ENCODE measurements around the gene PRSS16.
A peak's percentile ranks its signal among the peaks of the same experiment; 100 is the strongest.
"Not testable (repeated sequence)": the region's sequence is repeated elsewhere in the genome, so short reads cannot be mapped to it uniquely, and the experiment has no call there.

Gene PRSS16

GRCh38 chr6:27247133-27247836 is at the start of gene PRSS16:
TSS of gene PRSS16 (plus strand) at chr6:27247701. CDS start at chr6:27247738, 37 bp downstream.
- DNase-seq (ENCODE audit: low spot score) (no peak), FAIRE-seq (no peak)

DNA sequence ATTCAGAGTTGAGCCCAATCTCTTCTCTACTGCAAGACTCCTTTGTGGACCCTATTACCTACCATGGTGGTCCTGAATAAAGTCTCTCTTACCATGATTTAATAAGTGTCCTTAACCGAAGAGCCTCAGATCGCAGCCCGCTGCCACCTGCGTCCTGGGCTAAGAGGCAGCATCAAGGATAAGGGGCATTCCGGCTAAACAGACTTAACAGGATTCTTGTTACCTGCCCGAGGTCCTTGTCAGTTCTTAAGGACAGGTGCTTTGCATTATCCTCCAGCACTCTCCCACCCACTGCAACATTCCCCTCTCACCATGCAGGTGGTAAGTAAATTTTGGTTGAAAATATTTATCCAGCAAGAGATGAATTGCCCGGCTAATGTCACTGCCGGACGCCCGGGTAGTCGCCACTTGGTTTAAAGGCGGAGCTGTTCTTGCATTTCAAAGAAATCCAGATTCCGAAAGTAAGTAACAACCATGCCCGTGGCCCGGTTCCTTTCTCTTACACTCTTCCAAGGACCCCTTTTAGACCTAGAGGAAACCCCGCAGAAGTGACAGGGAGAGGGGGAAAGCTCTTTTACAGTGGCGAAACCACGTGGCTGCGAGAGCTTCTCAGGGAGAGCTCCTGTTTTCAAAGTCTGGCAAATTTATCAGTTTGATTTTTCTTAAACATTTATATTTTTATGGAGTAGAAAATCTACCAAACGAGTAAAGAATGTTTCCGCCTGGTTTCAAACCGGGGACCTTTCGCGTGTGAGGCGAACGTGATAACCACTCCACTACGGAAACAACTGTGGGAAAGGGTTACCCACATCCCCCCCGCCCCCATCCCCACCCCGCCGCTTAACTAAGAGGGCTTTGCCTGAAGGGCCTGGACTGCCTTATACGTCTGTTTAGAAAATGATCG is 41.9 kb upstream of the PRSS16 start:
- DNase-seq (ENCODE audit: low spot score) (no peak), FAIRE-seq (no peak)

- FAIRE-seq (no peak), DNase-seq (ENCODE audit: low spot score) (no peak)
Measured at GRCh38 chr6:27206806-27207205, 40.7 kb upstream of the PRSS16 start.

DNA sequence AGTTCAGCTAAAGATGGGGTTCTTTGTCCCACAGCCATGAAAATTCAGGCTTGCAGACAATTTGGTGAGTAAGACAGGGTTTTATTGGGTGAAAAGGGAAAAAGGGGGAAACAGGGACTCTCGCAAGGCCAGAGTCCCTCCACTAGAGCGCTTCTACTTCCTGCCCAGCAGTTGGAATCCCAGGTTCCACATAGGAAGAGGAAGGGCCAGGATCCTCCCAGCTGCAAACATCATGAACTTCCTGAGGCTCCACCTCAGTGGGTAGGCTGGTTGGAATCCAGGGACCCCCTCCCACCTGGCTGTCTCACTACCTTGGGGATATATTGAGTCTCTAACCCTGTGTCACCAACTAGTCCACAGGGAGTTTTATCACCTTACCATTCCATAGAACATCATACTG is 39.5 kb upstream of the PRSS16 start:
- FAIRE-seq = no peak
- DNase-seq (ENCODE audit: low spot score) = no peak

GRCh38 chr6:27209196-27209595 is 38.3 kb upstream of the PRSS16 start:
- FAIRE-seq (no peak), DNase-seq (ENCODE audit: low spot score) (no peak)

- DNase-seq (ENCODE audit: low spot score) (no peak), FAIRE-seq (no peak)
Measured at GRCh38 chr6:27209659-27210269, 37.7 kb upstream of the PRSS16 start.

GRCh38 chr6:27213091-27213517 is 34.4 kb upstream of the PRSS16 start:
- DNase-seq (ENCODE audit: low spot score); FAIRE-seq: not testable (repeated sequence)

DNA sequence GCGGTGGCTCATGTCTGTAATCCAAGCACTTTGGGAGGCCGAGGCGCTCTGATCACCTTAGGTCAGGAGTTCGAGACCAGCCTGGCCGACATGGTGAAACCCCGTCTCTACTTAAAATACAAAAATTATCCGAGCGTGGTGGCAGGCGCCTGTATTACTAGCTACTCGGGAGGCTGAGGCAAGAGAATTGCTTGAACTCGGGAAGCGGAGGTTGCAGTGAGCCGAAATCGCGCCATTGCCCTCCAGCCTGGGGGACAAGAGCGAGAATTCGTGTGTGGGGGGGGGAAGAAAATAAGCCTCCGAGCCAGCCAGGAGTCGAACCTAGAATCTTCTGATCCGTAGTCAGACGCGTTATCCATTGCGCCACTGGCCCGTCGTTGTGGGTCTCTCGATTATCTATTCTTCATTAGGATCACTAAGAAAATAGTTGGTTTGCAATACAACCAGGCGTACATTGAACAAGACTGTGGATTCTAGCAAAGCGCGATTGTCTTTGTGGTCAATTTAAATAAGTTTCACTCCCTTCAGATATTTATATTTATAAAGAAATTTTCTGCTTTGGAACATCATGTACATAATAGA is 33.9 kb upstream of the PRSS16 start:
- no peak for DNase-seq (ENCODE audit: low spot score)
- FAIRE-seq = no peak

GRCh38 chr6:27214126-27214601 is 33.3 kb upstream of the PRSS16 start:
- no peak for FAIRE-seq
- no peak for DNase-seq (ENCODE audit: low spot score)

GRCh38 chr6:27216874-27217273 is 30.6 kb upstream of the PRSS16 start:
- DNase-seq (ENCODE audit: low spot score) (no peak), FAIRE-seq (no peak)

DNA sequence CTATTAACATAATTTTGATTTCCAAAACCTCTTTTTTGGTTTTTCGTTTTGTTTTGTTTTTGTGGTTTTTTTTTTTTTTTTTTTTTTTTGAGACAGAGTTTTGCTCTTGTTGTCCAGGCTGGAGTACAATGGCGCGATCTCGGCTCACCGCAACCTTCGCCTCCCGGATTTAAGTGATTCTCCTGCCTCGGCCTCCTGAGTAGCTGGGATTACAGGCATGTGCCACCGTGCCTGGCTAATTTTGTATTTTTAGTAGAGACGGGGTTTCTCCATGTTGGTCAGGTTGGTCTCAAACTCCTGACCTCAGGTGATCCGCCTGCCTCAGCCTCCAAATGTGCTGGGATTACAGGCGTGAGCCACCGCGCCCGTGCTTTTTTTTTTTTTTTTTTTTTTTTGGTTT is 24.5 kb upstream of the PRSS16 start:
- not testable (repeated sequence) for DNase-seq (ENCODE audit: low spot score); FAIRE-seq

DNA sequence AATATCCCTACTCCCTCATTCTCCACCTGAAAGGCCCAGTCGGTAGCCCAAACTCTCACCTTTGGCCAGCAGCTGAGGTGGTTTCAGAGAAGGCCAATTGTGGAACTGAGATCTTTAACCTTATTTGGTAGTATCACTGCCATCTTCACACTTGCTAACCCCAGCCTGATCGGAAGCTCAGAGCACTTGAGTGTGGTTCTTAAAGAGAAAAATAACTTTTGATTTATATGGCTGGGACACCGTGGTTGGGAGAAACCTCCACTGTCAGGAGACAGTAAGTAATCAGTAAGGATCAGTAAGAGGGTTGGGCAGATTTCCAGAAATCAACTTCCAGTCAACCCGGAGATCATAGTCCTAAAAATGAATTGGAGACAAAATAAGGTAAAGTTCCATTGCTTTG is 22.8 kb upstream of the PRSS16 start:
- FAIRE-seq = no peak
- DNase-seq (ENCODE audit: low spot score) = no peak

DNA sequence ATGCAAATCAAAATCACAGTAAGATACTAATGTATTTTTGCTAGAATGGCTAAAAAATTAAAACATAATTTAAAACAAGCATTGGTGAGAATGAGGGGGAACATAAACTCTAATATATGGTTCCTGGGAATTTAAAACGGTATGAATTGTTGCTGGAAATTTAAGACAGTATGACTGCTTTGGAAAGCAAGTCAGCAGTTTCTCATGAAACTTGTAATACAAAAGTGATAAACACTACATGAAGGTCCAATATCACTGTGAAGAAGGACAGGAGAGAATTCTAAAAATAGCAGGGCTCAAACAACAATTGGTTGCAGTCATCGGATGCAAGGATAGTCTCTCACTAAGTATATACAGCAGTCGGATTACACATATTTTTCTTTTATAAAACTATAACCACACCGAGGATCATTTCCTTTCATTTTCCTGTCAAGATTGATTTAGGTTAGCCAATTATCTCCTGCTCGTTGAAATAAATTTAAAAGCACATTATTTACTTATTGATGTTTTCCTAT is 18.5 kb upstream of the PRSS16 start:
- no peak for DNase-seq (ENCODE audit: low spot score)
- no peak for FAIRE-seq

- FAIRE-seq = no peak
- no peak for DNase-seq (ENCODE audit: low spot score)
Measured at GRCh38 chr6:27230758-27231111, 16.8 kb upstream of the PRSS16 start.

DNA sequence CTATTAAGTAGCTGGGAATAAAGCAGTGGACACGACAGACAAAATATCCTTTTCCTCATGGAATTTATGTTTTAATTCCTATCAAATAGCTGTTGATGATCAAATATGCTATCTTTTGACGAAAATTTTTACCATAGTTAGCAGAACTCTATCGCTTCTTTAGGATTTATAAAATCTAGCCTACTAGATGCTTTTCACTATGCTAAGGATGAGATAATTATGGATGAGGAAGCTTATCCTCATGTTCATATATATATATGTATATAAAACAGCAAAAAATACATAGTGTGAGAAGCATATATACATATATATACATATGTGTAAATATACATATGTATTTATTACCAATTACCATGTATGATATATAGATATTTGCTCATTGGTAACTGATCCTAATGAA is 12.9 kb upstream of the PRSS16 start:
- no peak for DNase-seq (ENCODE audit: low spot score)
- no peak for FAIRE-seq

DNA sequence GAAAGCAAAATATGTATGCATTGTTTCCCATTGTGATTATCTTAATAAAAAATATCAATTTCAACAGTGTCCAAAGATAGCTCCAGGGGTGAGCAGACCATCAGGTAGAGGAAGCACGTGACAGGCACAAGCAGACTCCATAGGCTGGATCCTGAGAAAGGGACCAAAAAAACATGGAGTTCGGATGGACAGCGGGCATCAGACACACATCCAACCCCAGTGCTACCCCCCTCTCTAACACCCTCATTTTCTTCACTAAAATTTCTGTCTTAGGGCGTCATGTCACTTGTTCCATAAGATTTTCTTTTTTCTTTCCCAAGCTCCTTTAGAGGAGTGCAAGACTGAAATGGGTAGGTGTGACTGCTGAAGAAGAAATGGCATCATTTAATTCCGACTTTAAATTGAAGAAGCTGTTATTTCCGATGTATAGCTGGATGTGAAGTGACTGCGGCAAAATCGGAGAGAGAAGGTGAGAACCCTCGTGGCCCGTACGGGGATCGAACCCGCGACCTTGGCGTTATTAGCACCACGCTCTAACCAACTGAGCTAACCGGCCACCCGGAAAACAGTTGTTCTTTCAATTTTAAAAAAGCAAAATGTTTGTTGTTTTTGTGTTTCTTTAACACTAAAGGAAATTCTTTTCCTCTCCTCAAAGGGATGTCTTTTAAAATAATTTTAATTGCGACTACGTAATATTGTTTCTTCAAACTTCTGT is 10.3 kb upstream of the PRSS16 start:
- FAIRE-seq (no peak), DNase-seq (ENCODE audit: low spot score) (peak; percentile 86)

- DNase-seq (ENCODE audit: low spot score) = no peak
Measured at GRCh38 chr6:27238010-27238983, 9.2 kb upstream of the PRSS16 start.

DNA sequence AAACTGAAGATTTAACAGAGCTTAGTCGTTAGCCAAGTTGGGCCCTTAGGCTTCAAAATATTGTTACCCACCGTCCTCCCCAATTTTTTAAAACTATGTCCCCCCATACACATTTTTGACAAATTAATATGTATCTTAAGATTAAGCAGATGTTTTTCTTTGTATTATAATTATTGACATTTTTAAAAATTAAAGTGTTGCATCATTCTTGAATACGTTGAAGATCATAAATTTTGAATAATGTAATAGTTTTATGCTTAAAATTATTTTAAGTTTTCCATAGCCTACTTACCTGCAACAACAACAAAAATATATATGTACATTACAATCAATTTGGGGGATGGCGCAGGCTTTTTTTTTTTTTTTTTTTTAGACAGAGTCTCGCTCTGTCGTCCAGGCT is 8.2 kb upstream of the PRSS16 start:
- FAIRE-seq (no peak), DNase-seq (ENCODE audit: low spot score) (no peak)

More at GRCh38 chr6:27238010-27238983, 9.2 kb upstream of the PRSS16 start:
- FAIRE-seq = no peak

GRCh38 chr6:27241443-27241842 is 6.1 kb upstream of the PRSS16 start:
- FAIRE-seq (no peak), DNase-seq (ENCODE audit: low spot score) (no peak)
